NCI-H526 treated with DMSO at 0.1 percent for 48 hours (cell line): Measurements from ENCODE around the gene BICD1.
"Not testable (repeated sequence)": the region's sequence is repeated elsewhere in the genome, so short reads cannot be mapped to it uniquely, and the experiment has no call there.

Source experiments
- DNase-seq: peaks from one replicate; lab custom pipeline; 2025; lab: John Stamatoyannopoulos, UW

BICD1 gene

DNA sequence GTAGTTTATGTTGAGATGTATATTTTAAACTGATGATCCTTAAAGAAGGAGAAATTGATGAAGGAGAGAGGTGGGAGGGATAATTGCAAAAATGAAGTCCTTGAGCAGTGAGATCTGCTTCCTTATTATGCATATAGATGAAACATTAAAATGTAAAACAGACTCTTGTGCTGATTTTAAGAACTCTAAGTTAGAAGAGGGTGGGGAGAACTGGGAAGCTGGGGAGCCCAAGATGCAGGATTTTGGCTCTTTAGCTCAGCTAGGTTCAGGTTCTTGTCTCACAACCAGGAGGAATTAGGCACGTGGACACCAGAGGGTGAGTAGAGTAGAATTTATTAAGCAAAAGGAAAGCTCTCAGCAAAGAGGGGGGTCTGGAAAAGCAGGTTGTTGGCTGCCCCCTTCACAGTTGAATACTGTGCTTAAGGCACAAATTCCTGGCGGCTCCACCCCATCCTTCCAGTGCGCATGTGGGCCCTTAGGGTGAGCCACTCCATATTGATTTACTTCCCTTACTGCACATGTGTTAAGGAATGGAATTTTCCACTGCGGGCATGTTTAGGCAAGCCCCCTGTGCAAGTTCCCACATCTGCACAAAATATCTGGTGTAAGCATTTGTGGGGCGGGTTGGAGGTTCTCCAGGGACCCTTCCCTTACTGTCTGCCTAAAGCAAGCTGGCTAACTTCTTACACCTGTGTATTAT, 141.9 kb downstream of the BICD1 start:
- DNase-seq: no peak

DNA sequence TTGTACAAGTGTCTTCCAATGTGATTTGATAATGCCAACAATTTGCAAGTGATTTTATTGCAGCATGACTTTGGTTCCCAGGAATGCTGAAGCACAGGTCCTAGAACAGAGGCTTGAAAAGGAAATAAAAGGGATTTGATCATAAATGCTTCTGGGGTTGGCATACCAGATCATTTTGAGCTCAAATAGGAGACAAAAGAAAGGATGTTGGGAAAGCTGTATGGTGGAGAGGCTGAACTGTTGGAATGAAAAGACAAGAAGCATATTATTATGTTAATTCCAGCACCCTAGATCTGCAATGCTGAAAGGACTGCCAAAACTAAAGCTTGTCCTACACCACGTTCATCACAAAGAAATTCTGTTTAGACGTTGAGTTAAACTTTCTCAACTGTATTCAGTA, 143.1 kb downstream of the BICD1 start:
- DNase-seq: no peak

- DNase-seq: no peak
These were observed 145.8 kb downstream of the BICD1 start for GRCh38 chr12:32252199-32253073.

- no peak for DNase-seq
These were observed 146.6 kb downstream of the BICD1 start for GRCh38 chr12:32253154-32253790.

DNA sequence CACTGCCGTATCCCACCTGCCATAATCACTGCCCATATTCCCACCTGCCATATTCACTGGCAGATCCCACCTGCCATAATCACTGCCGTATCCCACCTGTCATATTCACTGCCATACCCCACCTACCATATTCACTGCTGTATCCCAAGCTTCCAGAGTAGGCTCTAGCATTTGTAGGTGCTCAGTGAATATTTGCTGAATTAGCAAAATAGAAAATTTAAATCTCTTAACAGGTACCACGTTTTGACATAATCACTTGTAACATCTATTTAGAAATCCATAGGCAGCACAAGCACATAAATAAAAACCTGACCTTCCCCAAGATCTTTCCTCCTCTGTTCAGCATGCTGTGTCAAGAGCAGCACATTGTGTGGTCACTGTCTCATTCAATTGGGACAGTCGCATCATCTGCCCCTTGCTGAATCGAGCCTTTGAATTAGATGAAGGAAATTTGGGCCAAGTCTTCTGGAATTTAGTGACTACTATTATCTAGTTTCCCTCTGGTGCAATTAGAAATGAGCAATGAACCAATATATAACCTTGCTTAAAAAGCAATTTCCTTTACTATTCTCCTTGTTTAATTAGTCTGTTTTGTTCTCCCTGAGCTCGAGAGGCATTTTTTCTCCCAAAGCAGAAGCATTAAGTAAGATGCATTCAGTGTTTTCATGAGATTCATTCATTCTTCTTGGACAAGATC, 147.8 kb downstream of the BICD1 start:
- no peak for DNase-seq

DNA sequence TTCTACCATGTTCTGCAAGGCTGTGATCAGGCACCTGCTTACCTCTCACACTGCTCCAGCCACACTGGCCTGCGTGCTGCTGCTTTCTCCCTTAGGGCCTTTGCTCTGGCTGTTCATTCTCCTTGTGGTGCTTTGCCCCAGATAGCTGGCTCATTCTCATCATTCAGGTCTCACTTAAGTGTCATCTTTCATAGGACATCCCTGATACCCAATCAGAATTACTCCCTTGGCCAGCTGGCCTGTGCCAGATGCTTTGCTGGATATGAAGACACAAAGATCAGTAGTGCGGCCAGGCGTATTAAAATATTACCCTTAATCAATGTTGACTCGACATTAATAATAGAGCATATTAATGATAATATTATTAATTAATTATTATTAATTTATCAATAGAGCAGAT, 148.9 kb downstream of the BICD1 start:
- no peak for DNase-seq

- DNase-seq: no peak
These were observed 151.2 kb downstream of the BICD1 start for GRCh38 chr12:32257695-32258496.

GRCh38 chr12:32260696-32261095, 154.0 kb downstream of the BICD1 start:
- no peak for DNase-seq

DNA sequence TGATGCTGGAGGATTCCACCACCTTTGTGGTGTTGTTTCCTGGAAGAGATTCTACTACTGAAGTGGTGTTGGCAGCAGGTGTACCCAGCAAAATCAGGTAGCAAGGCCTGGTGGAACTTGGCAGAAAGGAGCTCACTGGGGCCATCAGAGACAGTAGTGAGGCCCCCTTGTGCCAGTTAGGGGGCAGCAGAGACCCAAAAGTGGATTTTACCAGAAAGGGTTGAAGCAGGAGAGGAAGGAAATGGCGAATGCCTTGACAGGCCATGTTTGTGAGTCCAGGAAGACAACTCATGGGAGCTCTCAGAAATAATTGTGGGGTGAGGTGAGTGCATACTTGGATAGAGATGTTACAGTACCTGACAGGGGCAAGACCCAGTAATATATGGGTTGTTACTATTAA, 155.0 kb downstream of the BICD1 start:
- no peak for DNase-seq

DNA sequence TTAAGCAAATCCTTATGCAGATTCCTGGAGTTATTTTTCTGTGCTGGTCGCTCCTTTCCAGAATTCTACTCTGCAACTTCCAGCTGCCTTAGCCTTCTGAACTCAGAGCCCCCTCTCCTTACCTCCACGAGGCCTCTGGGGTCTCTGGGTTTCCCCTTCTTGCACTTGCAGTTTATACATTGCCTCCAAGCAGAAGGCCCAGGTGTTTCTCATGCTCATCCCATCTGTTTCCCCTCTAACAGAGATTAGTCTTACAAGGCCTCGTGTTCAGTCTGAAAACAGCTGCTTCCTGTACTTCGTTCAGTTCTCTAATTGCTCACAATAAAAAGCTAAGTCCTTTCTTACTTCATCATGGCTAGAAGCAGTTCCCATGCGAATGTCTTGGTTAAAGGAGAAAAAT, 158.3 kb downstream of the BICD1 start:
- DNase-seq: no peak

- no peak for DNase-seq
These were observed 158.8 kb downstream of the BICD1 start for GRCh38 chr12:32265456-32265855.

GRCh38 chr12:32265951-32266350, 159.3 kb downstream of the BICD1 start:
- DNase-seq: no peak

DNA sequence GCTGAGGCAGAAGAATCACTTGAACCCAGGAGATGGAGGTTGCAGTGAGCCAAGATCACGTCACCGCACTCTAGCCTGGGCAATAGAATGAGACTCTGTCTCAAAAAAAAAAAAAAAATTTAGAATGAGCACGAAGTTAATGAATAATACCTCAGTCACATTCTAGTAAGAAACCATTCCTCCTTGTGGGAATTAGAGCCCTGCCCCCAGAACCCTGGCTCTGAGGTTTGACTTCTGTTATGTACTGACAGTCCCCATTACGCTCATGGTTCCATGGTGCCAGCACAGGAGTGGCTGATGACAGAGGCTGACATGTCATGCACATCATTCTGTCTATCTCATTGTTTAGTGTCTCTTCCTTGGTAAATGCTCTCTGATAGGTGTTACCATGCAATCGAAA, 160.1 kb downstream of the BICD1 start:
- DNase-seq: no peak

- no peak for DNase-seq
These were observed 164.4 kb downstream of the BICD1 start for GRCh38 chr12:32270818-32271710.

DNA sequence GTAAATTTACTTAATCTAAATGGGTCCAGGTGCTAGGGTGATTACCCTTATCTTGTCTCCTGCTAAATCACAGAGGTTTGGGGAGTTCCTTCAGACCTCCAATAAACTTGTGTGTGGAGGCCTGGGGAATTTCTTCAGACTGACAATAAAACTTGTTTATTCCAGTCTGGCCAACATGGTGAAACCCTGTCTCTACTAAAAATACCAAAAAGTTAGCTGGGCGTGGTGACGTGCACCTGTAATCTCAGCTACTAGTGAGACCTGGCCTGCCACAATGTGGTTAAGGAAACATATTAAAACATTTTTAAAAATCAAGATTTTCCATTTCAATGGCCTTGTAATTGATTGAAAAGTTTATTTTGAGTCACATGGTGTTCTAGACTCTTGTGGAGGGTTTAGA, 165.8 kb downstream of the BICD1 start:
- DNase-seq: no peak

- no peak for DNase-seq
These were observed 166.4 kb downstream of the BICD1 start for GRCh38 chr12:32273063-32273522.

DNA sequence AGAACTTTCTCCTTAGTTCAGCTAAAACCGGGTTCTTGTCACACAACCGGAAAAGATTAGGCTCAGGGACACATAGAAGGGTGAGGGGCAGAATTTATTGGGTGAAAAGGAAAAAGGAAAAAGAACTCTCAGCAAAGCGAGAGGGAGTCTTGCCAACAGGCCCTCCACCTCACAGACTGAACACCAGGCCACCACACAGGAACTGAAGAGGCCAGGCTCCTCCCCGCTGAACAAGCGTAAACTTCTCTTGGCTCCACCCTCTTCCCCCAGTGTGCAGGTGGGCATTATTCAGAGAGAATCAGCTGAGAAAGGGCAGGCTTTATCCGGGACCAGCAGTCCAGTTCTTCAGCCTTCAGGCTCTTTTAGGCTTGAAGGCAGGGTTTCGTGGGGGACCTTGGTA, 167.1 kb downstream of the BICD1 start:
- DNase-seq: no peak

GRCh38 chr12:32274665-32275064, 168.0 kb downstream of the BICD1 start:
- DNase-seq: no peak

GRCh38 chr12:32275520-32275919, 168.9 kb downstream of the BICD1 start:
- DNase-seq: not testable (repeated sequence)

DNA sequence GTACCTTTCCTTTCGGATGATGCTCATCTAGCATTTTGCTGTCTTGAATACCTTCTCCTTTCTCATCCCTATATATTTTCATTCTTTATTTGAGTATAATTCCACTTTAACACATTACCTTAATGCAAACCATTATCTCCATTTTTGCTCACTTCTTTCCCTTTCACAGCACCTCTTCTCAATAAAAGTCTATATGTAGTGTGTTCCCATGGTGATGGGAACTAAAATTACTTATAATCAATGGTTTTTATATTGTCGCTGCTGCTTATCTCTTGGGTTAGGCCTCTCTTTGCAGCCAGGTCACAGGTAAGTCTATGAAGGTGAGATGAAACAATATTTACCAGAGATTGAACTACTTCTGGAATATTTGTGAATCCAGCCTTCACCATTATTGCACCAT, 171.1 kb downstream of the BICD1 start:
- DNase-seq: no peak
